PC-3 (cell line): ENCODE data around the gene RPS10. TPM values are rescaled to one million over a fixed set of nuclear protein-coding genes. Genes with fewer than 3 reads are reported as not detected.
"Not testable (repeated sequence)": the region's sequence is repeated elsewhere in the genome, so short reads cannot be mapped to it uniquely, and the experiment has no call there.

Source experiments
- ATAC-seq: fragments of 200-7000 bp; cut with Tn5 transposase; 2 replicates; pipeline ENCODE4 v1.9.1; 2020; ENCODE audit warnings: mild to moderate bottlenecking, moderate library complexity
- BruUV-seq: library from RNA; stranded (reverse); fragments of 400-500 nt; replicated peaks from 2 replicates; lab custom pipeline; 2021; lab: Mats Ljungman, UMichigan
- CTCF ChIA-PET: fragments of 300-600 bp; sonication (Branson Sonifier 250); formaldehyde crosslinking; loops from one replicate; lab custom pipeline; 2022; ENCODE audit warnings: antibody characterized with exemption; lab: Charles Lee
- POLR2A ChIA-PET: fragments of 300-600 bp; sonication (Branson Sonifier 250); formaldehyde crosslinking; loops from one replicate; lab custom pipeline; 2022; ENCODE audit warnings: antibody characterized with exemption; ENCODE audit not compliant: unreplicated experiment; lab: Charles Lee
- DNase-seq: peaks from one replicate; pipeline ENCODE4 v3.0.0-alpha.2; 2015
- H2AFZ ChIP-seq: fragments of 300-600 bp; sonication (generic); 2 replicates; pipeline ENCODE4 v1.6.0; 2016; ENCODE audit warnings: antibody characterized with exemption, low read length
- H3F3A ChIP-seq: fragments of 300-600 bp; sonication (generic); one replicate; pipeline ENCODE4 v1.6.0; 2017; ENCODE audit warnings: antibody characterized with exemption, low read length, control low read depth, mild to moderate bottlenecking; ENCODE audit not compliant: unreplicated experiment
- H3K27ac ChIP-seq: fragments of 300-600 bp; sonication (generic); 2 replicates; pipeline ENCODE4 v1.5.1; 2016; ENCODE audit warnings: mild to moderate bottlenecking, low read length
- H3K27me3 ChIP-seq: fragments of 300-600 bp; sonication (generic); 2 replicates; pipeline ENCODE4 v1.6.1; 2016; ENCODE audit warnings: low read length, mixed read lengths
- H3K36me3 ChIP-seq: fragments of 300-600 bp; sonication (generic); 2 replicates; pipeline ENCODE4 v1.6.1; 2016; ENCODE audit warnings: low read depth, mixed run types, low read length, mixed read lengths
- H3K4me1 ChIP-seq: fragments of 300-600 bp; sonication (generic); 2 replicates; pipeline ENCODE4 v1.5.1; 2016; ENCODE audit warnings: low read length; ENCODE audit not compliant: insufficient read depth
- H3K4me2 ChIP-seq: fragments of 300-600 bp; sonication (generic); 2 replicates; pipeline ENCODE4 v1.6.0; 2016; ENCODE audit warnings: low read length
- H3K4me3 ChIP-seq: fragments of 300-600 bp; sonication (generic); 2 replicates; pipeline ENCODE4 v1.5.1; 2016; ENCODE audit warnings: mild to moderate bottlenecking, low read length, mixed read lengths
- H3K79me2 ChIP-seq: fragments of 300-600 bp; sonication (generic); 2 replicates; pipeline ENCODE4 v1.6.1; 2017; ENCODE audit warnings: low read length, mixed read lengths
- H3K9ac ChIP-seq: fragments of 300-600 bp; sonication (generic); 2 replicates; pipeline ENCODE4 v1.6.0; 2016; ENCODE audit warnings: mild to moderate bottlenecking, low read length
- H3K9me2 ChIP-seq: fragments of 300-600 bp; sonication (generic); replicated peaks from 2 replicates; pipeline ENCODE4 v1.6.1; 2016; ENCODE audit warnings: mixed run types, low read length, mixed read lengths
- H3K9me3 ChIP-seq: fragments of 300-600 bp; sonication (generic); 2 replicates; pipeline ENCODE4 v1.6.1; 2016; ENCODE audit warnings: low read length, mixed read lengths
- H4K20me1 ChIP-seq: fragments of 300-600 bp; sonication (generic); 2 replicates; pipeline ENCODE4 v1.6.1; 2016; ENCODE audit warnings: low read length, mixed read lengths
- EZH2 ChIP-seq: fragments of 300-600 bp; sonication (generic); IDR thresholded peaks from one replicate; pipeline ENCODE4 v1.6.1; 2017; ENCODE audit warnings: antibody characterized with exemption, mild to moderate bottlenecking, low read length; ENCODE audit not compliant: unreplicated experiment
- EZH2phosphoT487 ChIP-seq: fragments of 300-600 bp; sonication (generic); IDR thresholded peaks from 2 replicates; pipeline ENCODE4 v1.6.1; 2018; ENCODE audit warnings: mild to moderate bottlenecking, antibody characterized with exemption, low read length, borderline replicate concordance
- intact Hi-C: fragments of 100-400 bp; cut with micrococcal nuclease; formaldehyde crosslinking; loops from 2 replicates; pipeline ENCODE4 v1.9.0; 2023
- total RNA-seq: library from RNA; depleted of rRNA; stranded (reverse); fragments of >200 nt; gene quantifications from 2 replicates; pipeline ENCODE4 v1.2.3, GENCODE V29; 2014
- TF ChIP-seq, protein P1 (sequence below): fragments of 300-600 bp; sonication (generic); conservative IDR thresholded peaks from 2 replicates; pipeline ENCODE4 v1.5.1; 2017; ENCODE audit warnings: antibody characterized with exemption, low read depth, mild to moderate bottlenecking, low read length

RPS10 gene
- total RNA-seq, 1 experiment from 2014 or later, result 3,060 TPM

DNA sequence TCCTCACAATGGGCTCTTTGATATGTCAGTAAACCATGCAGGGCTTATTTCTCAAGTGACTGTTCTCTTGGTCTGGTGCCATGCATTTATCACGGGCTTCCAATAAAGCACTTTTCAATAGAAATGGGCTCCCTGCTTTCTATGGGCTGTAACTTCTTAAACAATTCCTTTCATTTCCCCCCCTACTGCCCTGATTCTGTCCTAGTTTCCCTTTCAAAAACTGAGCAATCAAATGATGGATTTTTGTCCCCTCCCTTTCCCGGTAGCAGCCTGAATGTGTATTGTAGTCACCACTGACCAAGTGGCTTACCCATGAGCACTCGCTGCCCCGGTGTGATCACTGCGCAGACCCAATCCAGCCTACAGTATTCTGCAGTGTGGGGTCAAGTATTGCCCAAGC is 13.9 kb downstream of the RPS10 start:
- no peak overlapping the region for H3K27ac ChIP-seq
- no peaks in the 10 kb centered on the region for H3K79me2 ChIP-seq
- peaks cover 12% of the 10 kb centered on the region for H3K4me1 ChIP-seq
- ATAC-seq (no peak), DNase-seq (no peak)
- intact Hi-C loops, result no loop called here
- POLR2A ChIA-PET, result no interaction called here
- no TSS peak for BruUV-seq
- no peaks in the 10 kb centered on the region for H3K27me3 ChIP-seq
- TF ChIP-seq EZH2 (no peak), EZH2phosphoT487 (no peak)
- TF ChIP-seq, protein P1, sequence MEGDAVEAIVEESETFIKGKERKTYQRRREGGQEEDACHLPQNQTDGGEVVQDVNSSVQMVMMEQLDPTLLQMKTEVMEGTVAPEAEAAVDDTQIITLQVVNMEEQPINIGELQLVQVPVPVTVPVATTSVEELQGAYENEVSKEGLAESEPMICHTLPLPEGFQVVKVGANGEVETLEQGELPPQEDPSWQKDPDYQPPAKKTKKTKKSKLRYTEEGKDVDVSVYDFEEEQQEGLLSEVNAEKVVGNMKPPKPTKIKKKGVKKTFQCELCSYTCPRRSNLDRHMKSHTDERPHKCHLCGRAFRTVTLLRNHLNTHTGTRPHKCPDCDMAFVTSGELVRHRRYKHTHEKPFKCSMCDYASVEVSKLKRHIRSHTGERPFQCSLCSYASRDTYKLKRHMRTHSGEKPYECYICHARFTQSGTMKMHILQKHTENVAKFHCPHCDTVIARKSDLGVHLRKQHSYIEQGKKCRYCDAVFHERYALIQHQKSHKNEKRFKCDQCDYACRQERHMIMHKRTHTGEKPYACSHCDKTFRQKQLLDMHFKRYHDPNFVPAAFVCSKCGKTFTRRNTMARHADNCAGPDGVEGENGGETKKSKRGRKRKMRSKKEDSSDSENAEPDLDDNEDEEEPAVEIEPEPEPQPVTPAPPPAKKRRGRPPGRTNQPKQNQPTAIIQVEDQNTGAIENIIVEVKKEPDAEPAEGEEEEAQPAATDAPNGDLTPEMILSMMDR, result no peak
- H4K20me1 ChIP-seq, result peaks cover 17% of the 10 kb centered on the region
- H3K9me2 ChIP-seq, result no peaks in the 10 kb centered on the region
- H3K36me3 ChIP-seq, result peaks cover 14% of the 10 kb centered on the region
- H3K9me3 ChIP-seq, result no peaks in the 10 kb centered on the region
- no peak overlapping the region for H3K9ac ChIP-seq
- no peak overlapping the region for H3K4me3 ChIP-seq
- no peak overlapping the region for H2AFZ ChIP-seq
- CTCF ChIA-PET, result no interaction called here
- peaks cover 10% of the 10 kb centered on the region for H3F3A ChIP-seq
- no peak overlapping the region for H3K4me2 ChIP-seq

DNA sequence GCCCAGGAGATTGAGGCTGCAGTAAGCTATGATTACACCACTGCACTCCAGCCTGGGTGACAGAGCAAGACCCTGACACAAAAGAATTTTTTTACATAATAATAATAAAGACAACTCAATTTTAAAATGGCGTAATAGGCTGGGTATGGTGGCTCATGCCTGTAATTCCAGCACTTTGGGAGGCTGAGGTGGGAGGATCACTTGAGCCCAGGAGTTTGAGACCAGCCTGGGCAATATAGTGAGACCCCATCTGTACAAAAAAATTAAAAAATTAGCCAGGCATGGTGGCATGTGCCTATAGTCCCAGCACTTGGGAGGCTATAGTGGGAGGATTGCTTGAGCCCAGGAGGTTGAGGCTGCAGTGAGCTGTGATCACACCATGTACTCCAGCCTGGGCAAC is 18.0 kb downstream of the RPS10 start:
- intact Hi-C loops, result not testable (repeated sequence)

DNA sequence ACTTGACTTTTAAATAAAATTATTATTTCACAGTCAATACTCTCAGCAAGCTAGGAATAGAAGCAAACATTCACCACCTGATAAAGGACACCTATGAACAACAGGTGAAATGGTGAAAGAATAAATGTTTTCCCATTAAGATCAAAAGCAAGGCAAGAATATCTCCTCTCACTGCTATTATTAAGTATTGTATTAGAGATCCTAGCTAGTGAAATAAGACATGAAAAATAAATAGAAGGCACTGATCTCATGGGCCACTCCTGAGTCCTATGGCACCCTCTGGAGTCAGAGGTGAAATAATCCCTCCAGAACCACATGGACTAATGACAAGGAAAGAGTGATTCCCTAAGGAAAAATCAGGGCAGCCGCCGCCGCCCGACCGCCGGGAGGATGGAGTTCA is 29.4 kb downstream of the RPS10 start:
- intact Hi-C loops, result no loop called here
- DNase-seq, result no peak
- BruUV-seq, result no TSS peak
- peaks cover 3% of the 10 kb centered on the region; the same call in 1 of the 2 replicates for H3K9me3 ChIP-seq
- H3K27ac ChIP-seq, result no peak overlapping the region
- H3K9ac ChIP-seq, result no peak overlapping the region
- H4K20me1 ChIP-seq, result no peaks in the 10 kb centered on the region
- H3K79me2 ChIP-seq, result peaks cover 8% of the 10 kb centered on the region
- ChIA-PET POLR2A (no interaction called here), CTCF (no interaction called here)
- H3K4me3 ChIP-seq, result no peak overlapping the region
- no peak overlapping the region for H3K4me2 ChIP-seq
- H3K36me3 ChIP-seq, result no peaks in the 10 kb centered on the region
- no peak for ATAC-seq
- peaks cover 3% of the 10 kb centered on the region for H3K4me1 ChIP-seq
- no peaks in the 10 kb centered on the region for H3K27me3 ChIP-seq
- H2AFZ ChIP-seq, result no peak overlapping the region
- H3F3A ChIP-seq, result no peaks in the 10 kb centered on the region
- TF ChIP-seq EZH2phosphoT487, result no peak
- TF ChIP-seq, protein P1, result no peak
- no peak for TF ChIP-seq EZH2
- H3K9me2 ChIP-seq, result no peaks in the 10 kb centered on the region

More for the DNA sequence above, 18.0 kb downstream of the RPS10 start:
- H3K79me2 ChIP-seq, H3K9me2 ChIP-seq, DNase-seq, H3K9ac ChIP-seq, POLR2A ChIA-PET, ATAC-seq, CTCF ChIA-PET, H3K4me3 ChIP-seq, H3K4me1 ChIP-seq, H3K36me3 ChIP-seq, H3K27ac ChIP-seq, BruUV-seq, H3K4me2 ChIP-seq, H3K27me3 ChIP-seq, H3F3A ChIP-seq, H4K20me1 ChIP-seq, H2AFZ ChIP-seq, H3K9me3 ChIP-seq: not testable (repeated sequence)
